T1000 (cell line): Measurements from ENCODE around the gene ITPR3.

Experiments used
- DNase-seq: peaks from one replicate; lab custom pipeline; 2025; ENCODE audit warnings: mixed read lengths; lab: John Stamatoyannopoulos, UW

The ITPR3 gene

DNA sequence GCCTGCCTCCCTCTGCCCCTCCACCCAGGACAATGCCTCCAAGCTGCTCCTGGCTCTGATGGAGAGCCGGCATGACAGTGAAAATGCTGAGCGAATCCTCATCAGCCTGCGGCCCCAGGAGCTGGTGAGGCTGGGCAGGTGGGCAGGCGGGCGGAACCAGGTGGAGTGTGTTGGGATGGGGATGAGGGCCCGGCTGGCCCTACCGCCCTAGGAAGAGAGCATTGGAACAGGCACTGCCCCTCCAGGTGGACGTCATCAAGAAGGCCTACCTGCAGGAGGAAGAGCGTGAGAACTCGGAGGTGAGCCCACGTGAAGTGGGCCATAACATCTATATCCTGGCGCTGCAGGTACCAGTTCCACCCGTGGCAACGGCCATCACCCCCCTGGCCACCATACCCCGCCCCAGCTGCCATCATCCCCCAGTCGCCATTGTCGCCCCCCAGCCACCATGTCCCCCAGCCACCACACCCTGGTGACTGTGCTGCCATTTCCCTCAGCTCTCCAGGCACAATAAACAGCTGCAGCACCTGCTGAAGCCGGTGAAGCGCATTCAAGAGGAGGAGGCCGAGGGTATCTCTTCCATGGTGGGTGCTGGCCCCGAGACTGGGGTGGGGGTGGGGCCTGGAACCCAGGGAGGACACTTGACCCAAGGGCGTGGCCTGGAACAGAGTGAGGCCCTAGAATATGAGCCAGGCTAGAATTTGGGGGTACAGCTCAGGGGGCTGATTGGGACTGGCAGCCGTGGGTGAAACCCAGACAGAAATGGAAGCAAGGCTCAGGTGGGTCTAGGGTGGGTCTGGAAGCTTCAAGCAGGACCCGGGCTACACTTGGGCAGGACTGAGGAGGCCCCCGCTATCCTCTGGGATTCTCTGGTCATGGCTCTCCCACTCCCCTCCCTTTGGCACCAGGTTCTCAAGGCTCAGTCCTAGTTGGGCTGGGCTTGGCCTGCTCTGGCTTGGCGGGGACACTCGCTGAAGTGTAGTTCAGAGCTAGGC, 66.2 kb downstream of the ITPR3 start:
- no peak for DNase-seq

DNA sequence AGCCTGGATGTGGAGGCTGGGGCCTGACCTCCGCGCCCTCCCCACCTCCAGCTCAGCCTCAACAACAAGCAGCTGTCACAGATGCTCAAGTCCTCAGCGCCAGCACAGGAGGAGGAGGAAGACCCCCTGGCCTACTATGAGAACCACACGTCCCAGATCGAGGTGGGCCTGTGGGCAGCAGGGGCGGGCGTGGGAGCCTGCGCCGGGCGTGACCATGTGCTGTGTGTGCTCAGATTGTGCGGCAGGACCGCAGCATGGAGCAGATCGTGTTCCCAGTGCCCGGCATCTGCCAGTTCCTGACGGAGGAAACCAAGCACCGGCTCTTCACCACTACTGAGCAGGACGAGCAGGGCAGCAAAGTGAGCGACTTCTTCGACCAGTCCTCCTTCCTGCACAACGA, 66.9 kb downstream of the ITPR3 start:
- DNase-seq: no peak

GRCh38 chr6:33688451-33689147, 67.5 kb downstream of the ITPR3 start:
- DNase-seq: no peak

DNA sequence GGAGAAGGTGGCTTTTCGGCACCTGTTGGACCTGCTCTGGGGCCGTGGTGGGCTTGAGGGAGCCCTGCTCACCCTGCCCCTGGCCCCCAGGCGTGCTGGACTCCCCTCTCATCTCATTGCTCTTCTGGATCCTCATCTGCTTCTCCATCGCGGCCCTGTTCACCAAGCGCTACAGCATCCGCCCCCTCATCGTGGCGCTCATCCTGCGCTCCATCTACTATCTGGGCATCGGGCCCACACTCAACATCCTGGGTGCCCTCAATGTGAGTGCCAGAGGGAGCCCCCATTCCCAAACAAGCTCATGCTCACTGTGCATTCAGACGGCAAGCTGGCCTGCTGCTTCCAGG, 68.0 kb downstream of the ITPR3 start:
- no peak for DNase-seq

GRCh38 chr6:33689879-33690278, 68.8 kb downstream of the ITPR3 start:
- no peak for DNase-seq

DNA sequence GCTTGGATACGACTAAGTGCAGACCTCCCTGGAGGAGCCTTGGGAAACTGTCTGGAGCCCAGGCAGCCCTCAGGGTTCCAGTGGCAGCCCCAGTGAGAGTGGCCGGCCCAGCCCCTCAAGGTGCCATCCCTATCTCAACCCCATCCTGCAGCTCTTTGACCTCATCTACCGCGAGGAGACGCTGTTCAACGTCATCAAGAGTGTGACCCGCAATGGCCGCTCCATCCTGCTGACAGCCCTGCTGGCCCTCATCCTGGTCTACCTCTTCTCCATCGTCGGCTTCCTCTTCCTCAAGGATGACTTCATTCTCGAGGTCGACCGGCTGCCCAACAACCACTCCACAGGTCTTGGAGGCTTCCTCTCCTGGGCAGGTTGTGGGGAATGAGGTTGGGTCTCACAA, 69.6 kb downstream of the ITPR3 start:
- no peak for DNase-seq

DNA sequence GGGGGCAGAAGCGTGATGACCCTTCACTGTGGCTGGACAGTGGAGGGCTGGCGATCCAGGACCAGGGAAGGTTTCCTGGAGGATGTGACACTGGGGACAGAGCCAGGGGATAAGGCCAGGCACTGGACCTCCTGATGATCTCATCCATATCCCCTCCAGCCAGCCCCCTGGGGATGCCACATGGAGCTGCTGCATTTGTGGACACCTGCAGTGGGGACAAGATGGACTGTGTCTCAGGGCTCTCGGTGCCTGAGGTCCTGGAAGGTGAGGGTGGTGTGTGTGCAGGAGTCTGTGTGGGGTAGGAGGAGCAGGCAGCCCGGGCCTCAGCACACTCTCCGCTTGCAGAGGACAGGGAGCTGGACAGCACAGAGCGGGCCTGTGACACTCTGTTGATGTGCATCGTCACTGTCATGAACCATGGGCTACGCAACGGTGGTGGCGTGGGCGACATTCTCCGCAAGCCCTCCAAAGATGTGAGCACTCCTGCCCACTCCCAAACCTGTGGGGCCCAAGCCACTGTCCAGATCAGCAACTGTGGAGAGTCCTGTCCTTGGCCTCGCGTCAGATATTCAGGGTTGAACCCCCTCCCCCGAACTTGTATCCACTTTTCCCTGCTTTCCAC, 70.4 kb downstream of the ITPR3 start:
- no peak for DNase-seq

GRCh38 chr6:33692078-33692759, 71.1 kb downstream of the ITPR3 start:
- no peak for DNase-seq

DNA sequence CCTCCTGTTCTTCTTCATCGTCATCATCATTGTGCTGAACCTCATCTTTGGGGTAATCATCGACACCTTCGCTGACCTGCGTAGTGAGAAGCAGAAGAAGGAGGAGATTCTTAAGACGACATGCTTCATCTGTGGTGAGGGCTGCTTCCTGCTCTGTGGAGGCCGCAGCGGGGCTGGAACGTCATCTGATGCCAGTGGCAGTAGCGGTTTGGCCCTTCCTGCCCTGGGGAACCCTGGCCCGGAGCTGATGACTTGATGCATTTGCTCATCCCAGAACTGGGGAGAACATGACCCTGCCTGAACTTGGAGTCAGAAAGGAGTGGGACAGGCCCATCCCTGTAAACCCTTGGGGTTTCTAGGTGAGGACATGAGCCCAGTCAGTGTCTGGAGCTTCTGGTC, 71.6 kb downstream of the ITPR3 start:
- DNase-seq: no peak

DNA sequence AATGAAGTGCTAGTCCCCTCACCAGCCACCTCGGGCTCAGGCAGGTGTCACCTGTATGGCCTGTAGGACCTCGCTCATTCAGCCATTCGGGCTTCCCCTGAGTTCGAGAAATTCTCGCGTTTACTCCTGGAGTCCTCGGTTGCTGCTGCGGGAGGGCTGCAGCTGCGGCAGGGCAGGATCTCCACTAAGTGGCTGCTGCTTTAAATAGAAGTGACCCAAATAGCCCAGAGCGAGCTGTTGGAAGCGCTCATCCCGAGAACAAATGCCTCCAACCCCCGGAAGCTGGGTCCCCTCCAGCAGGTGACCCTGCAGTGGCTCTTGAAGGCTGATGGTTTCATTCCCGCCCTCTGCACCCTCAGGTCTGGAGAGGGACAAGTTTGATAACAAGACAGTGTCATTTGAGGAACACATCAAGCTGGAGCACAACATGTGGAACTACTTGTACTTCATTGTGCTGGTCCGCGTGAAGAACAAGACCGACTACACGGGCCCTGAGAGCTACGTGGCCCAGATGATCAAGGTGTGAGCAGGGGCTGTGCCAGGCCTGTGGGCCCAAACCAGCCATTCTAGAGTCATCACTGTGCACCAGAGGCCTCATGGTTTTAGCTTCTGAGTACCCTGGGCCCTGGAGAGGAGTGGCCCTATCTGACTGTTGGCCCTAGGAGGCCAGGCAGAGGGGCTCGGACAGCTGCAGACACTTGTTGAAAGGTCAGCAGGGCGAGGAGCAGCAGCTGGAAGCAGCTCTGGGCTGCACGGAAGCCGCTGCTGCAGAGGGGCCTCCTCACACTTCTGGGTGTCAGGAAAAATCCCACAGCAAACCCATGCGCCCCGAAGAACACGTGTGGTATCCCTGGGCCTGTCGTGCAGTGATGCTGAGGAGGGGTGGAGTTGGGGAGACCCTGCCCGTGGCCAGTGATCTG, 72.3 kb downstream of the ITPR3 start:
- DNase-seq: no peak

GRCh38 chr6:33694401-33694931, 73.3 kb downstream of the ITPR3 start:
- DNase-seq: no peak

DNA sequence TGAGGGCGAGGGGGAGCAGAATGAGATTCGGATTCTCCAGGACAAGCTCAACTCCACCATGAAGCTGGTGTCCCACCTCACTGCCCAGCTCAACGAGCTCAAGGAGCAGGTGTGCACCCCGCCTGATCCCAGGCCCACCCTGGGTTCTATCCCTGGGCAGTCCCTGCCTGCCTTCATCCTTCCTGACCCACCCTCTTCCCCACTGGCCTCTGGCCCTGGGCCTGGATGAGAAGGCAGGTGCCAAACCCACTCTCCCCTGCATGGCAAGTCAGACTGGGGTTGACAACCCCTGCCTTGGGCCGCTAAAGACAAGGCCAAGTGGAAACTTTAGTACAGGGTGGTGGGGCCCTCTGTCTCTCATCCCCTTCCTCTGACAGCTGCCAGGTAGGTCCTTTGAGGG, 73.9 kb downstream of the ITPR3 start:
- DNase-seq: no peak

- no peak for DNase-seq
These were observed 74.3 kb downstream of the ITPR3 start for GRCh38 chr6:33695451-33695887.

- DNase-seq: no peak
These were observed 75.0 kb downstream of the ITPR3 start for GRCh38 chr6:33696076-33696475.

DNA sequence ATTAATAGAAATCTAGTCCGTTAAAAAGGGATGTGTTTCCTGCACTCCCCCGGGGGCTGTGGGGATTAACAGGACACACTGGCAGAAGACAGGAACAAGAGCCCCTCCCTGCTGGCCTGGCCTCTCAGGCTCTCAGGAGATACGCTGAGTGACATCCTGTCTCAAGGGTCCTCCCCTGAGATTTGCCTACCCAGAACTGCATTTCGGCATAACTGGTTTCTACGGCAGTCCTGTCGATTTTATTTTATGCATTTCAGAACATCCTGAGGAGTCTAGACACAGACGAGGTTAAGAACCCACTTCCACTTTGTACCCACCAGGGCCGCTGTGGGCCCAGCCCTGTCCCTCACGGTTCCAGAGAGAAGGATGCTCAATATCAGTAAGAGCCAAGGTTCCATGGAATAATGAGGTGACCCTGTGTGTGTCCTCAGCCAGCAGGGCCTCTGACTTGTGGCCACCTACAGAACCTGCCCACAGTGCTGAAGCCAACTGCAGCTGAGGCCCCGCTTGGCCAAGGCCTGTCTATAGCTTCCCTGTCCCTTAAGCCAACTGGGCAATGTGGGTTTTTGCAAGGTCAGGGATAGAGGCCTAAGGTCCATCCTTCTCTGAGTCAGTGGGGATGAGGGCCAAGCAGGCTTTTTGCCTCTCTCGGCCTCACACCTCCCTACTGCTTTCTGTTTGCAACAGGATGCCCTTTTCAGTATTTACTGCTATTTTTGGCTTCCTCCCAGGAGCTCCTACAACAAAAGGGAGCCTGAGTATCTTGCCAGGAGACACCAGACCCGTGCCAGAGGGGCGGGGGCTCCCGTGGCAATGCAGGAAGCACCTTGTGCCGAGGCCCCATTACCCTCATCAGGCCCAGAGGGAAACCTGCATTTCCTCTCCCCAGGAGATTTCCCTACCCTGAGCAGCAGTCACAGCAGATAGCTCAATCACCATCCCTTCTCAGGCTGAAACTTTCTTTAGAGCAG, 75.7 kb downstream of the ITPR3 start:
- peak; percentile 18 for DNase-seq

DNA sequence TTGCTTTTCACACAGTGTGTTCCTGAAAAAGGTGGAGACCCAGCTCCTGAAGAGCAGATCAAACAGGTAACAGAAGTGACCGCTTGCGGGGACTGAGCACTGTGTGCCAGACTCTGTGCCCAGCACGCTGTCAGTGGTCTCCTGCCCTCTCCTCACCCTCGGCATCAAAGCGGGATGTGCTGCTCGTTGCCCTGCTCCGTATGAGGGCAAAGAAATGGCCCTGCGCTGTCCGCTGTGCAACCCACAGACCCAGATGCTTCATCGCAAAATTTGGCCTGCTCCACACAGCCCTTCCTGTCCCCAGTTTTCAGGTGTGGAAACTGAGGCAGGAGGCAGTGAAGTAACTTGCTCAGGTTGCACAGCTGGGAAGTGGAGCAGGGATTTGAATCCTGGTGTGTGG, 76.7 kb downstream of the ITPR3 start:
- DNase-seq: no peak

DNA sequence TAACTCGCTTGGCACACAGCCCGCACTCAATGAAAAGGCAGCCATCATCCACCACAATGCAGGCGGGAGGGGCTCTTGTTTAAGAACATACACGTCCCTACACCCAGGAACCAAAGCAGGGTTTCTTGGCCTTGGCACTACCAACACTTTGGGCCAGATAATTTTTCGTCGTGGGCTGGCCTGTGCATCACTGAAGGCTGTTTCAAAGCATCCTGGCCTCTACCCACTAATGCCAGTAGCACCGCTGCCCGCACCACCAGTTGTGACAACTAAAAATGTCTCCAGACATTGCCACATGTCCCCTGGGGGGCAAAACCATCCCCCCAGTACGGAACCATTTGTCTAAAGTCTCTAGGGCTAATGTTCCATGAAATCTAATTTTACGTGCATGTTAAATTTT, 77.4 kb downstream of the ITPR3 start:
- no peak for DNase-seq

GRCh38 chr6:33699131-33699530, 78.0 kb downstream of the ITPR3 start:
- DNase-seq: no peak

DNA sequence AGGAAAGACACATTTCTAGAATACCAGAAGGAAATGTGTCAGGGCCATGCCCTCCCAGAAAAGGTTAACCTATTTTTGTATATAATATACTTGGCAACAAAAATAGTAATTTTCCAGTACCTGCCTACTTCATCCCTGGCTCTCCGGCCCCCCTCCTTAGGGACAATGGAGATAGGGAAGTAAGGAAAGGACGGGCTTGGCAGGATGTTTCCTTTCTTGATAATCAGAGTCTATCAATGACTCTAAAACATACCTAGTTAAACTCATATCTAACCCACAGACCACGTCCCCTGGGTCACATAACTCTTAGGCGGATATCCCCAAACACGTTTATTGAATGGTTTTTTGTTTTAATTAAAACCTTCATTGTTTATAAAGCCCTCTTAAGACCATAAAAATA, 78.6 kb downstream of the ITPR3 start:
- no peak for DNase-seq
